HepG2 (cell line): Measurements from ENCODE around the gene KRTAP10-11. TPM values are rescaled to one million over a fixed set of nuclear protein-coding genes. Genes with fewer than 3 reads are reported as not detected.
A peak's percentile ranks its signal among the peaks of the same experiment; 100 is the strongest.

Source experiments
- ATAC-seq: fragments of 200-7000 bp; cut with Tn5 transposase; 3 replicates; pipeline ENCODE4 v1.9.1; 2020; ENCODE audit warnings: mild to moderate bottlenecking, moderate library complexity
- BruUV-seq: library from RNA; stranded (reverse); fragments of 400-500 nt; replicated peaks from 2 replicates; lab custom pipeline; 2021; lab: Mats Ljungman, UMichigan
- CTCF ChIA-PET: fragments of 300-600 bp; formaldehyde crosslinking; extraction: SDS; loops from one replicate; lab custom pipeline; 2021; ENCODE audit warnings: low total read pairs, inconsistent platforms, low intra/inter-chr PET ratio; lab: Yijun Ruan, JAX
- POLR2A ChIA-PET: fragments of 350-600 bp; sonication (Branson Sonifier 250); formaldehyde crosslinking; loops from one replicate; lab custom pipeline; 2020; ENCODE audit warnings: antibody characterized with exemption, inconsistent platforms; lab: Yijun Ruan, JAX
- DNase-seq: peaks from one replicate; pipeline ENCODE4 v3.0.0-alpha.2; 2015; ENCODE audit warnings: low spot score
- FAIRE-seq: peaks from 3 replicates; lab custom pipeline; 2011; peaks lifted over from hg19 to GRCh38; lab: Jason Lieb, UNC
- H2AFZ ChIP-seq: one replicate; pipeline ENCODE4 v1.6.1; 2011; ENCODE audit warnings: low read length, inconsistent platforms
- H3K27ac ChIP-seq: fragments of 300-600 bp; 3 replicates; pipeline ENCODE4 v1.8.0; 2011; ENCODE audit warnings: mixed run types, mild to moderate bottlenecking, mixed read lengths, low read length, inconsistent platforms; ENCODE audit not compliant: insufficient read depth; ENCODE audit errors: extremely low read length
- H3K27me3 ChIP-seq, 2 experiments: fragments of 200-600 bp in 1 of 2; 2 replicates in 1 of 2; 3 replicates in 1 of 2; pipeline versions ENCODE4 v1.6.0 to v1.8.0; 2011; ENCODE audit warnings: low read length in 2 of 2, mild to moderate bottlenecking in 2 of 2, moderate library complexity in 2 of 2, inconsistent platforms in 1 of 2; ENCODE audit not compliant: insufficient read depth in 2 of 2, control insufficient read depth in 1 of 2
- H3K36me3 ChIP-seq, 2 experiments: fragments of 200-600 bp in 1 of 2; replicated peaks in 1 of 2; 2 replicates in 1 of 2; 3 replicates in 1 of 2; pipeline versions ENCODE4 v1.5.1 to v1.8.0; 2011; ENCODE audit warnings: low read length in 2 of 2, inconsistent platforms in 1 of 2; ENCODE audit not compliant: insufficient read depth in 2 of 2, control insufficient read depth in 1 of 2
- H3K4me1 ChIP-seq: 2 replicates; pipeline ENCODE4 v1.5.1; 2012; ENCODE audit warnings: low read length, inconsistent platforms; ENCODE audit not compliant: insufficient read depth
- H3K4me2 ChIP-seq: 2 replicates; pipeline ENCODE4 v1.6.0; 2011; ENCODE audit warnings: low read depth, low read length, inconsistent platforms
- H3K4me3 ChIP-seq, 3 experiments: fragments of 200-600 bp in 1 of 3; sonication (generic), shearing (Covaris generic) in 1 of 3; replicated peaks in 1 of 3; 2 replicates each; pipeline ENCODE4 v1.5.1; 2011 to 2016; ENCODE audit warnings: low read length in 3 of 3, inconsistent platforms in 2 of 3, low read depth in 2 of 3, mild to moderate bottlenecking in 2 of 3, control low read depth in 1 of 3, mixed read lengths in 1 of 3; ENCODE audit not compliant: insufficient read depth in 1 of 3
- H3K79me2 ChIP-seq: one replicate; pipeline ENCODE4 v1.6.1; 2011; ENCODE audit warnings: low read length, inconsistent platforms; ENCODE audit not compliant: insufficient read depth
- H3K9ac ChIP-seq: 2 replicates; pipeline ENCODE4 v1.6.0; 2011; ENCODE audit warnings: mild to moderate bottlenecking, low read depth, low read length, inconsistent platforms; ENCODE audit not compliant: insufficient read depth
- H3K9me3 ChIP-seq: 2 replicates; pipeline ENCODE4 v1.5.1; 2012; ENCODE audit warnings: mild to moderate bottlenecking, low read length
- H4K20me1 ChIP-seq: 2 replicates; pipeline ENCODE4 v1.6.0; 2011; ENCODE audit warnings: inconsistent platforms, mild to moderate bottlenecking, low read length, moderate library complexity; ENCODE audit not compliant: insufficient read depth
- CENPX ChIP-seq: sonication (generic); formaldehyde crosslinking; IDR thresholded peaks from 2 replicates; pipeline ENCODE4 v1.9.0; 2021; ENCODE audit warnings: mild to moderate bottlenecking, missing genetic modification reagents, moderate library complexity
- ZNF232 ChIP-seq: sonication (generic); formaldehyde crosslinking; IDR thresholded peaks from 2 replicates; pipeline ENCODE4 v1.4.0; 2020; ENCODE audit warnings: missing genetic modification reagents, borderline replicate concordance
- ZNF317 ChIP-seq: sonication (generic); formaldehyde crosslinking; IDR thresholded peaks from 2 replicates; pipeline ENCODE4 v1.5.0; 2020; ENCODE audit warnings: mild to moderate bottlenecking, missing genetic modification reagents
- WGBS: methylation state at CpG from one replicate; pipeline ENCODE4 v1.1.6; 2017; ENCODE audit warnings: low lambda C conversion rate; 5-methylcytosine and 5-hydroxymethylcytosine counted together
- in situ Hi-C: cut with HindIII; loops from 2 replicates; pipeline ENCODE4 v1.10.0; 2017; ENCODE audit warnings: low pct_unique_long_range_greater_than_20kb; ENCODE audit not compliant: extremely low pct_ligation_motif_present
- intact Hi-C: fragments of 100-400 bp; cut with micrococcal nuclease; formaldehyde crosslinking; loops from one replicate; pipeline ENCODE4 v1.10.0; 2022; ENCODE audit not compliant: unreplicated experiment
- polyA plus RNA-seq, 8 experiments: library from polyadenylated mRNA; depleted of rRNA in 3 of 8; stranded (reverse) in 7 of 8; unstranded in 1 of 8; fragments of >200 nt; fragmentation: Illumina TruSeq in 4 of 8; extraction: Trizol in 4 of 8; gene quantifications; 2 replicates each; pipeline versions ENCODE4 v1.2.1 to v1.2.3, GENCODE V29; 2011 to 2016; ENCODE audit warnings: low read depth in 4 of 8, missing spikeins in 1 of 8, mixed read lengths in 1 of 8; ENCODE audit not compliant: insufficient read depth in 1 of 8
- total RNA-seq, 5 experiments: library from RNA; depleted of rRNA; stranded (reverse); fragments of >200 nt; fragmentation: Illumina TruSeq; extraction: Trizol; gene quantifications; 2 replicates each; pipeline ENCODE4 v1.2.3, GENCODE V29; 2016; ENCODE audit warnings: low read depth in 1 of 5
- TF ChIP-seq, protein P1 (sequence below): sonication (generic); formaldehyde crosslinking; IDR thresholded peaks from 2 replicates; pipeline ENCODE4 v1.5.0; 2020; ENCODE audit warnings: mild to moderate bottlenecking, missing genetic modification reagents, moderate library complexity

KRTAP10-11 gene
- total and polyA plus RNA-seq, 2 of the 13 experiments (the other 11 are each of a cell fraction or from before 2014, with no cell fraction given) = not detected

DNA sequence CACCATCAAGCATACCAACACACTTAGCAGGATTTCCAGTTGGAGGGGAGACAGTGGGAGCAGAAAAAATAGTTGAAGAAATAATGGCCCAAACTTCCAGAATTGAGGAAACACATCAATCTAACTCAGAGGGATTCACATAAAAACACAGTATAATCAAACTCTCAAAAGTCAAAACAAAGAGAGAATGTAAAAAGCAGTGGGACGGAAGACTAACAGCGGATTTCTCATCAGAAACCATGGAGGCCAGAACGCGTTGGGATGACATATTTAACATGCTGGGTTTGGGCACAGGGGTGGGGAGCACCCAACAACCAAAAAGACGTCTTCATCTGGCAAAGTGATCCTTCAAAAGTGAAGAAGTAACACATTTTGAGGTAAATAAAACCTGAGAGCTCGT is 26.3 kb upstream of the KRTAP10-11 start:
- BruUV-seq = no TSS peak
- no peak overlapping the region for H3K9ac ChIP-seq
- no peaks in the 10 kb centered on the region for H3K36me3 ChIP-seq
- H2AFZ ChIP-seq = no peak overlapping the region
- H3K4me1 ChIP-seq = no peaks in the 10 kb centered on the region
- no peak overlapping the region for H3K4me2 ChIP-seq
- in situ Hi-C loops (no loop called here), intact Hi-C loops (loop anchor here (2.0 kb wide), 1 partner anchor 173 kb away; no protein-coding TSS in a partner anchor)
- H3K27ac ChIP-seq = no peak overlapping the region
- no peaks in the 10 kb centered on the region for H4K20me1 ChIP-seq
- DNase-seq = no peak
- FAIRE-seq = no peak
- WGBS = 43% methylated on average over 6 of the region's 6 CpGs
- H3K9me3 ChIP-seq = peaks cover 21% of the 10 kb centered on the region
- no peak for ATAC-seq
- POLR2A ChIA-PET = no interaction called here
- no peaks in the 10 kb centered on the region for H3K79me2 ChIP-seq
- no peak overlapping the region for H3K4me3 ChIP-seq
- H3K27me3 ChIP-seq = peaks cover 1 to 20% of the 10 kb centered on the region in 2 experiments; a peak in 2 of 5 replicates
- no peak for TF ChIP-seq ZNF232 (CRISPR knock-in tag)
- TF ChIP-seq ZNF317 (CRISPR knock-in tag) = peak; percentile 96
- TF ChIP-seq, all 625 proteins: peak for 1
- CTCF ChIA-PET = no interaction called here

DNA sequence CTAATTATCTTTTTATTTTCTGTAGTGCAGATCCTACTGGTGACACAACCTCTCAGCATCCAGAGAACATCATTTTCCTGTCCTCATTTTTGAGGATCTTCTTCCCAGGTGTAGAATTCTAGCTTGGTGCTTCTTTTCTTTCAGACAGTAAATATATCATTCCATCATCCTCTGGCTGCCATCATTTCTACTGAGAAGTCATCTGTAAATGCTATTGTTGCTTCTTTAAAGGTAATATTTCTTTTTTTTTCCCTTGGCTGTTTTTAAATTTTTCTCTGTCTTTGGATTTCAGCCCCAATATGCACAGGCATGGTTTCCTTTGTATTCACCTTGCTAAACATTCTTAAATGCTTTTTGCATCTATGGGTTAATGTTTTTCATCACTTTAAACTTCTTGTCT is 22.6 kb upstream of the KRTAP10-11 start:
- Histone ChIP-seq H3K4me1 (no peaks in the 10 kb centered on the region), H3K4me2 (no peak overlapping the region), H3K9me3 (peaks cover 21% of the 10 kb centered on the region), H3K4me3 (no peak overlapping the region), H3K79me2 (no peaks in the 10 kb centered on the region), H4K20me1 (no peaks in the 10 kb centered on the region), H3K27me3 (0 out of 5 replicates have a peak, but pooled peaks cover 0 to 3% of the 10 kb centered on the region in 2 experiments), H3K36me3 (no peaks in the 10 kb centered on the region), H3K9ac (no peak overlapping the region), H3K27ac (no peak overlapping the region), H2AFZ (no peak overlapping the region)
- in situ Hi-C loops (no loop called here), intact Hi-C loops (no loop called here)
- ChIA-PET CTCF (no interaction called here), POLR2A (no interaction called here)
- ATAC-seq (no peak), FAIRE-seq (no peak), DNase-seq (no peak)
- BruUV-seq = no TSS peak
- TF ChIP-seq CENPX (CRISPR knock-in tag) (no peak), ZNF317 (CRISPR knock-in tag) (peak; percentile 99)
- TF ChIP-seq, protein P1, sequence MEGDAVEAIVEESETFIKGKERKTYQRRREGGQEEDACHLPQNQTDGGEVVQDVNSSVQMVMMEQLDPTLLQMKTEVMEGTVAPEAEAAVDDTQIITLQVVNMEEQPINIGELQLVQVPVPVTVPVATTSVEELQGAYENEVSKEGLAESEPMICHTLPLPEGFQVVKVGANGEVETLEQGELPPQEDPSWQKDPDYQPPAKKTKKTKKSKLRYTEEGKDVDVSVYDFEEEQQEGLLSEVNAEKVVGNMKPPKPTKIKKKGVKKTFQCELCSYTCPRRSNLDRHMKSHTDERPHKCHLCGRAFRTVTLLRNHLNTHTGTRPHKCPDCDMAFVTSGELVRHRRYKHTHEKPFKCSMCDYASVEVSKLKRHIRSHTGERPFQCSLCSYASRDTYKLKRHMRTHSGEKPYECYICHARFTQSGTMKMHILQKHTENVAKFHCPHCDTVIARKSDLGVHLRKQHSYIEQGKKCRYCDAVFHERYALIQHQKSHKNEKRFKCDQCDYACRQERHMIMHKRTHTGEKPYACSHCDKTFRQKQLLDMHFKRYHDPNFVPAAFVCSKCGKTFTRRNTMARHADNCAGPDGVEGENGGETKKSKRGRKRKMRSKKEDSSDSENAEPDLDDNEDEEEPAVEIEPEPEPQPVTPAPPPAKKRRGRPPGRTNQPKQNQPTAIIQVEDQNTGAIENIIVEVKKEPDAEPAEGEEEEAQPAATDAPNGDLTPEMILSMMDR (CRISPR knock-in tag) = no peak
